HG03469 (cell line): ENCODE measurements around the gene SPSB2.

Source experiments
- ATAC-seq: cut with Tn5 transposase; IDR thresholded peaks from one replicate; pipeline ENCODE4 v1.9.1; 2021; ENCODE audit warnings: mild to moderate bottlenecking, moderate library complexity, moderate number of reproducible peaks; ENCODE audit not compliant: unreplicated experiment

The SPSB2 gene

GRCh38 chr12:6833189-6833890, 39.8 kb downstream of the SPSB2 start:
- no peak for ATAC-seq

GRCh38 chr12:6832125-6832524, 41.0 kb downstream of the SPSB2 start:
- ATAC-seq: no peak

DNA sequence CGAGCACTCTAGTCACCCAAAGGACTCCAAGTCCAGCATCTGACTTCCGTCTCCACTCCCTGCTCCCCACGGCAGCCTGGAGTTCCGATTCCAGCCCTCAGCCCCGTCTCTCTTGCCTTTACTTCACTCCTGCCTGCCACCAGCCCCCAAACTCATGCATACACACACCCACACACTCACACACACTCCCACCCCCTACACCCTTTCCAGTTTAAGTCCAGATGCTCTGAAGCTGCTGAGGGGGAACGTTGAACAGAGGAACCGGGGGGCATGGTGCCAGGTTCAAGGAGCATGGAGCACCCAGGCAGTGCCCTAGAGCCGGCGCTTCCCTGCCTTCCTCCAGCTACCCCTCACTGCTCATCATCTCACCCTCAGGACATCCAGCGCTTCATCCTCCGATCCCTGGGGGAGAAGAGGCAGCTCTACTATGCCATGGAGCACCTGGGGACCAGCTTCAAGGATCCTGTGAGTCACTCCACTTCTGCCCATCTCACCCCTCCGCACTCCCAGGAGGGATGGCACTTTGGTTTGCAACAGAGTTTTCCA, 41.6 kb downstream of the SPSB2 start:
- ATAC-seq: no peak

GRCh38 chr12:6830999-6831398, 42.1 kb downstream of the SPSB2 start:
- ATAC-seq: no peak

GRCh38 chr12:6830286-6830890, 42.7 kb downstream of the SPSB2 start:
- ATAC-seq: no peak

DNA sequence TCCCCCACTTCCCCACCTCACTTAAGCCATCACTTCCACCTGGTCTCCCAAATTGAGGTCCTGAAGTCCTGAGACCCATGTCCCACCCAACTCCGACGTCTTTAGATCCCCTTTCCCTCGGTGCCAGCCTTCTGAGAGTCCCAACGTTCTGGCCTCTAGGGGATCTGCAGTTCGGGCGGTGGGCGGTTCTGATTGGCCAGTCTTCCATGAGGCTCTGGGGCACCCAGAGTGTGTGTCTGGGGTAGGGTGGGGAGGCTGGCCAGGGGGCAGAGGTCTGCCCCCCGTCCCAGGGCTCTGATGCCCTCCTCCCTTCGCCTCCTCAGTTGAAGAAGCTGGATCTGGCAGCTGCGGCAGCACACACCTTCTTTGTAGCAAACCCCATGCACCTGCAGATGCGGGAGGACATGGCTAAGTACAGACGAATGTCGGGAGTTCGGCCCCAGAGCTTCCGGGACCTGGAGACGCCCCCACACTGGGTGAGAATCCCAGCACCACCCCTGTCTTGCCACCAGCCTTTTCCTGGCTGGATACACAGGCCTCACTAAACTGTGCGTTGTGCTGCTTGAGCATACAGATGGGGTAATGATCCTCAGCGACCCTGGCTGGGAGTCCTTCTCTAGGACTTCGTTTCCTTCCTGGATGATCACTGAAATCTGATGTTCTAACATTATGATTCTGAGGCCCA, 43.4 kb downstream of the SPSB2 start:
- no peak for ATAC-seq

GRCh38 chr12:6828781-6829535, 44.1 kb downstream of the SPSB2 start:
- no peak for ATAC-seq

DNA sequence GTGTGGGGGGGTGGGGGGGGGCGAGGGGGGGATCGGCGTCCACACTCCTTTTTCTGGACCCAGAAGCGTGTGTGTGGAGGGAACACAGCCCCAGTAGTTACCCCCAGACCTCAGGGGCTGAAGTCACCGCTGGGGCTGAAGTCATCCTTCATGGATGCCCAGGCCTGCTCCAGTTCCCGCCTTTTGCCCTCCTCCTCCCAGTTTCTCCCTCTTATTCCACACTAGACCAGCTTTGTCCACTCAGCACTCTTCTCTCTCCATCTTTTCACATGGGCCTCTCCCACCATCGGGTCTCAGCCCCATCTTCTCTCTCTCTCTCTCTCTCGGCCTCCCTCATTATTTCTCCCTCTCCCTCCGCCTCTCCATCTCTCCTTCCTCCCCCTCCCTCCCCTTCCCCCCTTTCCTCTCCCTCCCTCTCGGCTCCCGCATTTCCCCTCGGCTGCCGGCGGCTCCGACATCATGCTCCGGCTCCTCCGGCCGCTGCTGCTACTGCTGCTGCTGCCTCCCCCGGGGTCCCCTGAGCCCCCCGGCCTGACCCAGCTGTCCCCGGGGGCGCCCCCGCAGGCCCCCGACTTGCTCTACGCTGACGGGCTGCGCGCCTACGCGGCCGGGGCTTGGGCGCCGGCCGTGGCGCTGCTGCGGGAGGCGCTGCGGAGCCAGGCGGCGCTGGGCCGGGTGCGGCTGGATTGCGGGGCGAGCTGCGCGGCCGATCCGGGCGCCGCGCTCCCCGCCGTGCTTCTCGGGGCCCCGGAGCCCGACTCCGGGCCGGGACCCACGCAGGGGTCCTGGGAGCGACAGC, 44.9 kb downstream of the SPSB2 start, which contains the start of gene P3H3:
TSS of gene P3H3 (plus strand) at position 426 of the 799 bp plus-strand sequence. CDS start at position 460, 34 bp downstream.
- no peak for ATAC-seq

- no peak for ATAC-seq
These were observed 45.6 kb downstream of the SPSB2 start for GRCh38 chr12:6827437-6827911.

GRCh38 chr12:6826734-6827436, 46.2 kb downstream of the SPSB2 start:
- no peak for ATAC-seq

DNA sequence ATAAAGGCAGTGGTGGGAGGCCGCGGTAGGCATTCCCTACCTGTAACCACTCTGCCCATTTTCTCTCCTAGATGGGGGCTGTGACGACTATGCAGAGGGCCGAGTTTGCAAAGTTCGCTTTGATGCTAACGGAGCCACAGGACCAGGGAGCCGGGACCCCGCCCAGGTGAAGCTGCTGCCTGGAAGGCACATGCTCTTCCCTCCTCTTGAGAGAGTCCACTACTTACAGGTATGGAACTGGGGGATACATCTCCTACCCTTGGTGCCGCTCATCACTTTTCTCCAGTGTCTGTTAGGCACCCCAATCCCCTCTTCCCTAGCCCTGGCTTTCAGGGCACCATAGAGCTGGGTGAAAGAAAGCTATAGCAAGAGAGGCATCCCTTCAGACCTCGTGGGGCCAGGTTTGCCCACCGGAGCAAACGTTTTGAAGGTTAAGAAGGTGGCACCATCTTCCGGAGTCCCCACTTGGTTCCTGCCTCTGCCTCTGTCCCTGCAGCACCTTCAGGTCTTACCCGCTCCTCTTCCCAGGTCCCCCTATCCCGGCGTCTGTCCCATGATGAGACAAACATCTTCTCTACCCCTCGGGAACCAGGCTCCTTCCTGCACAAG, 46.9 kb downstream of the SPSB2 start:
- no peak for ATAC-seq

DNA sequence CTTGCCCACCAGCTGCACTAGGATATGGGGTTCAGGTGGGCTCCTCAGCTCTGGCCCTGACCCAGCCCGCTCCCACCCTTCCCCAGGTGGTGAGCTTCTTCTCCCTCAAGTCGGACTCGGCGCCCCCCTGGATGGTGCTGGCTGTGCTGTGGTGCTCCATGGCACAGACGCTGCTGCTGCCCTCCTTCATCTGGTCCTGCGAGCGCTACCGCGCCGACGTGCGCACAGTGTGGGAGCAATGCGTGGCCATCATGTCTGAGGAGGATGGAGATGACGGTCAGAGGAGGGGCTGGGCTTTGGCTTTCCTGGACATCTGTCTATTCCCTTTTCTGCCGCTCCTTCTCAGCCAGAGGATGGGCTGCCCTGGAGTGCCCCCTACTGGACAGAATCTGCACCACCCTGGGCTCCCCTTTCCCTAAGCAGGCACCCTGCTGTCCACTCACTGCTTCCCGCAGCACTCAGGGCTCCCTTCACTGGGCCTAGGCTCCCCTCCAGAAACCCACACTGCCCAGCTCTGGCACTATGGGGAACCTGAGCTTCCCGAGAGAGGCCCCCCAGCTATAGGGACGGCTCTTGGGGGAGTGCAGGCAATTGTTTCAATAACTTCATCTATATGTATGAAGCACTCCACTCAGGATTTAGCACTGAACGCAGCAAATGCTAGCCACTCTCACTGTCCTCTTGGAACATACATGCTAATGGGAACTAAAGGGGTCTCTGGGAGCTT, 47.5 kb downstream of the SPSB2 start:
- ATAC-seq: no peak

DNA sequence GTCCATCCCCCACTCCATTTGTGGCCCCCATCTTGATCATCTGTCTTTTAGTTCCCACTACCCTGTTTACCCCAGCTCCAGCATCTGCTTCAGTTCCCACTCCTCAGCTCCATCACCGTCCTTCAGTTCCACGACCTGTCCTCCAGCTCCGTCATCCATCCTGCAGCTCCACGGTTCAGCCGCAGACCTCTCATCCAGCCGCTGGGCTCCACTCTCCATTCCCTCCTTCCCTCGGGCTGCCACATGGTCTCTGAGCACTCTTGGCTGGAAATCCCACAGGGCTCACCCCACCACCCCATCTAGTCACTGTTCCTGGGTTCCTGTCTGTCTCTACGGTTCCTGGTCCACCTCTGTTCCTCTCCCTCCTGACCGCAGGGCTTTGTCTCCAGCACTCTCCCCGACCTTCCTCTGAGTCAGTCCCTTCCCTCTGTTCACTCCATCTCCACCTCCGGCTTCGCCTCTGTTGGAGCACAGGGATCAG, 48.2 kb downstream of the SPSB2 start:
- no peak for ATAC-seq

- ATAC-seq: no peak
These were observed 48.9 kb downstream of the SPSB2 start for GRCh38 chr12:6824085-6824775.

- no peak for ATAC-seq
These were observed 49.7 kb downstream of the SPSB2 start for GRCh38 chr12:6823182-6824084.

DNA sequence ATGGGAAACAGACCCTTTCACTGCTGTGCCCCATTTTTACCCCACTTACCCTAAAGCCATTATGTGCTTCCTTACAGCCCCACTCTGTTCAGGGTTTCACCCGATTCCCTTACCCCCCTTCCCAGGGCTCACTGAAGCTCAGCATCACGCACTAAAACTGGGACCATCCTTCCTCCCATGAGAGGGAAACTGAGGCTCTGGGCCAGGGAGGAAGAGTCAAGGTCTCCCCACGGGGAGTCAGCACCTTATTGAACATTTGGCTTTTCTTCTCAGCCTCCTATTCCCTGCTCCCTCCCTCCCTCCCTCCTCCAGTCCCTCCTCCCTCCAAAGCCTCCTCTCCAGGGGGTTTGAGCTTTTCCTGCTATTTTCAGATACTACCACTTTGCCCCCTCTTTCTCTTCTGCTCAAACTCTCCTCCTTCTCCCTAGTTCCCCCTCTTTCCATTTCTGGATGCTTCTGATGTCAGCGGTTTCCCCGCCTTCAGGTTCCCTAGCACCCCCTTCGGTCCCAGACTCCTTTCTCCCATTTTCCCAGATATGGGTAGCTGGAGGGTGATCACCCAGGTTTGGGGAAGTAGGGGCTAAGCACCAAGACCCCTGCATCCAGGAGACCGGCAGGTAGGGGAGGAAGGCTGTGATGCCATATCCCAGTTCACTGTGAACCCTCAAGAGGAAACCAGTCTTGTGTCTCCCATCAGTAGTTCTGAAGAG, 50.5 kb downstream of the SPSB2 start:
- no peak for ATAC-seq
